HG03196 (cell line): ENCODE measurements around the gene DIAPH2.
A peak's percentile ranks its signal among the peaks of the same experiment; 100 is the strongest.

Experiments used
- ATAC-seq: cut with Tn5 transposase; IDR thresholded peaks from one replicate; pipeline ENCODE4 v1.9.1; 2021; ENCODE audit not compliant: unreplicated experiment

DIAPH2 gene

GRCh38 chrX:96924581-96924980 is 239.9 kb downstream of the DIAPH2 start:
- no peak for ATAC-seq

GRCh38 chrX:96929036-96929435 is 244.4 kb downstream of the DIAPH2 start:
- no peak for ATAC-seq

- ATAC-seq = no peak
Observed at GRCh38 chrX:96957718-96958117, 273.1 kb downstream of the DIAPH2 start.

- ATAC-seq = no peak
Observed at GRCh38 chrX:96971812-96972211, 287.2 kb downstream of the DIAPH2 start.

GRCh38 chrX:96978906-96979305 is 294.3 kb downstream of the DIAPH2 start:
- ATAC-seq = no peak

GRCh38 chrX:96979766-96980165 is 295.1 kb downstream of the DIAPH2 start:
- no peak for ATAC-seq

GRCh38 chrX:96982161-96982560 is 297.5 kb downstream of the DIAPH2 start:
- ATAC-seq = no peak

- no peak for ATAC-seq
Observed at GRCh38 chrX:96984538-96984937, 299.9 kb downstream of the DIAPH2 start.

GRCh38 chrX:96985046-96985445 is 300.4 kb downstream of the DIAPH2 start:
- ATAC-seq = no peak

- ATAC-seq = no peak
Observed at GRCh38 chrX:96987228-96987627, 302.6 kb downstream of the DIAPH2 start.

- no peak for ATAC-seq
Observed at GRCh38 chrX:96989830-96990571, 305.4 kb downstream of the DIAPH2 start.

GRCh38 chrX:96994093-96994492 is 309.5 kb downstream of the DIAPH2 start:
- no peak for ATAC-seq

GRCh38 chrX:96997196-96997595 is 312.6 kb downstream of the DIAPH2 start:
- no peak for ATAC-seq

- ATAC-seq = no peak
Observed at GRCh38 chrX:97000682-97001368, 316.2 kb downstream of the DIAPH2 start.

- ATAC-seq = no peak
Observed at GRCh38 chrX:97006167-97006566, 321.5 kb downstream of the DIAPH2 start.

- no peak for ATAC-seq
Observed at GRCh38 chrX:97009391-97009790, 324.7 kb downstream of the DIAPH2 start.

- no peak for ATAC-seq
Observed at GRCh38 chrX:97011540-97011939, 326.9 kb downstream of the DIAPH2 start.

GRCh38 chrX:97016106-97016505 is 331.5 kb downstream of the DIAPH2 start:
- ATAC-seq = no peak

- ATAC-seq = no peak
Observed at GRCh38 chrX:97021680-97022079, 337.0 kb downstream of the DIAPH2 start.

GRCh38 chrX:97026406-97026805 is 341.8 kb downstream of the DIAPH2 start:
- ATAC-seq = no peak

- ATAC-seq = no peak
Observed at GRCh38 chrX:97027384-97027922, 342.8 kb downstream of the DIAPH2 start.

GRCh38 chrX:97030463-97030862 is 345.8 kb downstream of the DIAPH2 start:
- peak; percentile 55 for ATAC-seq
